Endothelial cell of umbilical vein (primary cell): ENCODE results near the gene USP47. TPM values are rescaled to one million over a fixed set of nuclear protein-coding genes. Genes with fewer than 3 reads are reported as not detected.

ENCODE experiments used
- BruUV-seq: library from RNA; stranded (reverse); fragments of 400-500 nt; replicated peaks from 2 replicates; lab custom pipeline; 2021; lab: Mats Ljungman, UMichigan
- CTCF ChIA-PET: fragments of 300-600, 350-600 bp; sonication (Branson Sonifier 250); formaldehyde crosslinking; loops from one replicate; lab custom pipeline; 2021; ENCODE audit warnings: antibody characterized with exemption, inconsistent platforms; lab: Charles Lee
- POLR2A ChIA-PET: fragments of 300-600, 350-600 bp; sonication (Branson Sonifier 250); formaldehyde crosslinking; loops from one replicate; lab custom pipeline; 2021; ENCODE audit warnings: antibody characterized with exemption, inconsistent platforms; lab: Charles Lee
- DNase-seq: peaks from one replicate; pipeline ENCODE4 v3.0.0-alpha.2; 2011; ENCODE audit warnings: low read depth, low spot score
- FAIRE-seq: peaks from 2 replicates; lab custom pipeline; 2011; peaks lifted over from hg19 to GRCh38; lab: Jason Lieb, UNC
- H2AFZ ChIP-seq: 2 replicates; pipeline ENCODE4 v1.6.0; 2012; ENCODE audit warnings: low read depth, low read length, control low read depth, inconsistent platforms
- H3K27ac ChIP-seq: 2 replicates; pipeline ENCODE4 v1.5.1; 2011; ENCODE audit warnings: low read depth, mild to moderate bottlenecking, control low read depth, low read length, moderate library complexity; ENCODE audit not compliant: insufficient read depth
- H3K27me3 ChIP-seq, 2 experiments: 2 replicates each; pipeline versions ENCODE4 v1.6.0 to v1.6.1; 2011; ENCODE audit warnings: low read length in 2 of 2, mixed read lengths in 1 of 2; ENCODE audit not compliant: control insufficient read depth in 2 of 2, insufficient read depth in 2 of 2
- H3K36me3 ChIP-seq, 2 experiments: 2 replicates in 1 of 2; 3 replicates in 1 of 2; pipeline ENCODE4 v1.5.1; 2011; ENCODE audit warnings: low read length in 2 of 2, mild to moderate bottlenecking in 1 of 2, moderate library complexity in 1 of 2; ENCODE audit not compliant: control insufficient read depth in 2 of 2, insufficient read depth in 2 of 2; ENCODE audit errors: extremely low read depth in 1 of 2
- H3K4me1 ChIP-seq: 3 replicates; pipeline ENCODE4 v1.5.1; 2011; ENCODE audit warnings: mild to moderate bottlenecking, low read length; ENCODE audit not compliant: control insufficient read depth, insufficient read depth; ENCODE audit errors: extremely low read depth
- H3K4me2 ChIP-seq: 2 replicates; pipeline ENCODE4 v1.6.1; 2011; ENCODE audit warnings: low read length, control low read depth, mixed read lengths; ENCODE audit not compliant: insufficient read depth
- H3K4me3 ChIP-seq, 3 experiments: fragments of 200-600 bp in 1 of 3; sonication (generic), shearing (Covaris generic) in 1 of 3; replicated peaks in 1 of 3; 2 replicates each; pipeline ENCODE4 v1.5.1; 2011 to 2016; ENCODE audit warnings: control low read depth in 3 of 3, low read length in 3 of 3, mild to moderate bottlenecking in 2 of 3, inconsistent platforms in 1 of 3, low read depth in 1 of 3, moderate library complexity in 1 of 3; ENCODE audit not compliant: insufficient read depth in 1 of 3
- H3K79me2 ChIP-seq: 2 replicates; pipeline ENCODE4 v1.6.0; 2012; ENCODE audit warnings: low read length, inconsistent platforms; ENCODE audit not compliant: control insufficient read depth, insufficient read depth
- H3K9ac ChIP-seq: replicated peaks from 2 replicates; pipeline ENCODE3; 2011; ENCODE audit warnings: low read length, control low read depth; ENCODE audit not compliant: insufficient read depth; ENCODE audit errors: extremely low read depth
- H3K9me1 ChIP-seq: replicated peaks from 3 replicates; pipeline ENCODE4 v1.6.0; 2011; ENCODE audit warnings: mild to moderate bottlenecking, low read length; ENCODE audit not compliant: control insufficient read depth, insufficient read depth; ENCODE audit errors: extremely low read depth
- H3K9me3 ChIP-seq: replicated peaks from 2 replicates; pipeline ENCODE4 v1.5.1; 2012; ENCODE audit warnings: low read length, inconsistent platforms; ENCODE audit not compliant: control insufficient read depth, insufficient read depth
- H4K20me1 ChIP-seq: replicated peaks from 2 replicates; pipeline ENCODE3; 2011; ENCODE audit warnings: mild to moderate bottlenecking, low read length; ENCODE audit not compliant: control insufficient read depth, insufficient read depth; ENCODE audit errors: extremely low read depth
- FOS ChIP-seq: IDR thresholded peaks from 2 replicates; pipeline ENCODE4 v1.6.1; 2011; ENCODE audit warnings: mild to moderate bottlenecking, low read length, moderate library complexity, borderline replicate concordance; ENCODE audit not compliant: insufficient read depth
- POLR2A ChIP-seq: IDR thresholded peaks from 2 replicates; pipeline ENCODE4 v1.6.1; 2012; ENCODE audit warnings: low read depth, mild to moderate bottlenecking, control low read depth, low read length
- POLR2AphosphoS5 ChIP-seq: IDR thresholded peaks from 2 replicates; pipeline ENCODE4 v1.6.1; 2012; ENCODE audit warnings: low read depth, mild to moderate bottlenecking, control low read depth, low read length, moderate library complexity; ENCODE audit not compliant: insufficient read depth
- dilution Hi-C: fragments of 300-500 bp; cut with MboI; formaldehyde crosslinking; loops from one replicate; pipeline ENCODE4 v1.15.0; 2019; ENCODE audit warnings: low sequenced_read_pairs; ENCODE audit not compliant: extremely low pct_ligation_motif_present
- intact Hi-C: fragments of 100-400 bp; cut with micrococcal nuclease; formaldehyde crosslinking; loops from one replicate; pipeline ENCODE4 v1.10.0; 2022
- polyA plus RNA-seq, 4 experiments: library from polyadenylated mRNA; depleted of rRNA in 3 of 4; stranded (reverse) in 3 of 4; unstranded in 1 of 4; fragments of >200 nt; gene quantifications; 2 replicates each; pipeline versions ENCODE4 v1.2.1 to v1.2.3, GENCODE V29; 2011 to 2012; ENCODE audit warnings: missing spikeins in 1 of 4
- total RNA-seq: library from RNA; stranded (reverse); gene quantifications from 2 replicates; pipeline ENCODE4 v1.2.3, GENCODE V29; 2021

USP47 gene
- total and polyA plus RNA-seq, 2 donors (not counting 3 experiments of a cell fraction or from before 2014, with no cell fraction given): 7.8 to 38.0 TPM

DNA sequence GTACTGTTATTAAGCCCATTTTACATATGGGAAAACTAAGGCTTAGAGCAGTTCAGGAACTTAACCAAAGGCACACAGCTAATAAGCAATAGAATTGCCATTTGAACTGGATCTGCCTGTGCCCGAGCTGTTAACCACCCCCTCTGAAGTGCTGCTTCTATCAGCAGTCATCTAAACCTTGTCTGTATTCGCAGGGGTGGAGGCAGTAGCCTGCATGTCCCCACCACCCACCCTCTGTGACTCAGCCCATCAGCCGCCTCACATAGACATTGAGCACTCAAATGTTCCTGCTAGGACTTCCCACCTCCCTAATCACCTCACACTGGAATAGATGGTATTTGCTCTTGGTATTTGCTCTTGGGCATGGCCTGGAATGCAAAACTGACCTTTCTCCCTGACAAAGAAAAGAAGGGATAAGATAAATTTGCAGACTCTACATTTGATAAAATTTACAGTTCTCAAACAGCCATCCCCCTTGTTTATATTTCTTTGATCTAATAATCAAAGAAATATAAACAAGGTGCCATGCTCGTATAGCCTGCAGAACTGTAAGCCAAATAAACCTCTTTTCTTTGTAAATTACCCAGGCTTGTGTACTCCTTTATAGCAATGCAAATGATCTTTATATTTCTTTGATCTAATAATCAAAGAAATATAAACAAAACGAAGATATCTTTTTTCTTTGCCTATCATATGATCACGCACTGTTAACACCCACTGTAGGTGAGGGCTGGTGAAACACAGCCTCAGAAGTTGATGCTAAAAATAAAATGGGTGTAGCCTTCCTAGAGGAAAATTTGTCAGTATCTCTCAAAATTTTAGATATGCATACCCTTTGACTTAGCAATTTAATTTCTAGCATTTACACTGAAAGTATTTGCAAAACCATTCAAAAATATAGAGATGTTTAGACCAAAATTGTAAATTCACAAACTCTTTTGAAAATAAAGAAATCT, 150.8 kb downstream of the USP47 start:
- DNase-seq (no peak), FAIRE-seq (no peak)
- BruUV-seq: no TSS peak
- H4K20me1 ChIP-seq: no peaks in the 10 kb centered on the region
- H3K9me1 ChIP-seq: no peaks in the 10 kb centered on the region
- dilution Hi-C loops (no loop called here), intact Hi-C loops (no loop called here)
- no peaks in the 10 kb centered on the region for H3K27me3 ChIP-seq
- no peak overlapping the region for H3K4me2 ChIP-seq
- H3K9me3 ChIP-seq: no peaks in the 10 kb centered on the region
- CTCF ChIA-PET: interaction anchor here (1.4 to 2.5 kb wide), 3 partner anchors 12 to 25 kb away, joined by 6 to 13 read pairs (median 10); no protein-coding TSS in a partner anchor
- H2AFZ ChIP-seq: no peak overlapping the region
- POLR2A ChIA-PET: no interaction called here
- no peak overlapping the region for H3K27ac ChIP-seq
- TF ChIP-seq FOS (no peak), POLR2AphosphoS5 (no peak)
- H3K9ac ChIP-seq: no peak overlapping the region
- no peak overlapping the region for H3K4me3 ChIP-seq
- H3K36me3 ChIP-seq: peaks cover 0 to 19% of the 10 kb centered on the region in 2 experiments
- H3K4me1 ChIP-seq: peaks cover 32% of the 10 kb centered on the region
- no peaks in the 10 kb centered on the region for H3K79me2 ChIP-seq

DNA sequence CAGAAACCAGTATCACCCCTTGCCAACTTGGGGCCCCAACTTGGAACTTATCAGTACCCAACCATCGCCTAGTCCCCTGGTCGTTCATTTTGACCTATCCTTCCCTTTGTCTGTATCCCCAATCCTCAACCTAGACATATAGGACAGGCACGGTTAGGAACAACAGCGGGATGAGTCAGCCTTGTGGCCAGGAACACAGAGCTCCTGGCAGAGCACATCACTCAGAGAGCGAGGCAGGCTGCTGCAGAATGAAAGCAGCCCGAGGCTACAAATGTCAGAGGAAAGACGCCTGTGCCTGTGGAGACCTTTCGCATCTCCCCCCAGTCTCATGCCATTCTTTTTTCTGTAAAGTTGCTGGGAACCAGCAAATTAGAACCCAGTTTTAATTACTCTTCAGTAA, 152.1 kb downstream of the USP47 start:
- H3K9me3 ChIP-seq: no peaks in the 10 kb centered on the region
- H3K9me1 ChIP-seq: no peaks in the 10 kb centered on the region
- no peaks in the 10 kb centered on the region for H3K27me3 ChIP-seq
- ChIA-PET CTCF (interaction anchor here (0.7 to 2.5 kb wide), 10 partner anchors 11 to 93 kb away, joined by 3 to 13 read pairs (median 4); no protein-coding TSS in a partner anchor), POLR2A (no interaction called here)
- peaks cover 29% of the 10 kb centered on the region for H3K4me1 ChIP-seq
- FAIRE-seq (peak; percentile 62), DNase-seq (peak; percentile 41)
- no peak overlapping the region for H3K4me2 ChIP-seq
- H3K9ac ChIP-seq: no peak overlapping the region
- H3K79me2 ChIP-seq: no peaks in the 10 kb centered on the region
- H3K4me3 ChIP-seq: no peak overlapping the region
- H2AFZ ChIP-seq: peak overlapping the region; percentile 5
- intact Hi-C loops (no loop called here), dilution Hi-C loops (no loop called here)
- no TSS peak for BruUV-seq
- H3K27ac ChIP-seq: peak overlapping the region; percentile 48
- H4K20me1 ChIP-seq: no peaks in the 10 kb centered on the region
- H3K36me3 ChIP-seq: peaks cover 0 to 23% of the 10 kb centered on the region in 2 experiments
- TF ChIP-seq FOS: peak; percentile 82
- no peak for TF ChIP-seq POLR2A
